GM19351 (cell line): ENCODE data around the gene RNF157.
A peak's percentile ranks its signal among the peaks of the same experiment; 100 is the strongest.
"Not testable (repeated sequence)": the region's sequence is repeated elsewhere in the genome, so short reads cannot be mapped to it uniquely, and the experiment has no call there.

Source experiments
- ATAC-seq: cut with Tn5 transposase; IDR thresholded peaks from one replicate; pipeline ENCODE4 v1.9.1; 2021; ENCODE audit warnings: mild to moderate bottlenecking, moderate library complexity; ENCODE audit not compliant: unreplicated experiment

The RNF157 gene

DNA sequence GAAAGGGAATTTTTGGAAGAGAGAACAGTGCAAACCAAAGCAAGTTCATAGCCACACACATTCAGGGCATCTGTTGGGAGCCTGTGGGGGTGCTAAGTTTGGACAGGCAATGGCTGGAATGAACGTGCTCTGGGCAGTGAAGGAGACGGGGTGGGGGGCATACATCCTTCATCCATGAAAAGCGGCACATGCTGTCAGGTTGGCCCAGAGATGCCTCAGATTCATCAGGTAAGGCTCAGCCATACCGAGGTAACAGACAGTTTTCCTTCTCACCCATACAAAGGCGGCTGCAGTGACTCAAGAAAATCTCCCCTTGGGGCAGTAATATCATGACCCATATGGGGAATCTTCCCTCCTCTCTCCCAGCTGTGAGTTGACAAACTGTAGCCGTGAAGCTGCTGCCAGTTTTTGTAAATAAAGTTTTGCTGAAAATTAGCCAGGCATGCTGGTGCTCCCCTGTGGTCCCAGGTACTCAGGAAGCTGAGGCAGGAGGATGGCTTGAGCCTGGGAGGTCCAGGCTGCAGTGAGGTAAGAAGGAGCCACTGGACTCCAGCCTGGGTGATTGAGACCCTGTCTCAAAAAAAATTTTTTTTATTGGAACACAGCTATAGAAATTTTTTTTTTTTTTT lies 15.6 kb upstream of the RNF157 start:
- ATAC-seq = no peak

DNA sequence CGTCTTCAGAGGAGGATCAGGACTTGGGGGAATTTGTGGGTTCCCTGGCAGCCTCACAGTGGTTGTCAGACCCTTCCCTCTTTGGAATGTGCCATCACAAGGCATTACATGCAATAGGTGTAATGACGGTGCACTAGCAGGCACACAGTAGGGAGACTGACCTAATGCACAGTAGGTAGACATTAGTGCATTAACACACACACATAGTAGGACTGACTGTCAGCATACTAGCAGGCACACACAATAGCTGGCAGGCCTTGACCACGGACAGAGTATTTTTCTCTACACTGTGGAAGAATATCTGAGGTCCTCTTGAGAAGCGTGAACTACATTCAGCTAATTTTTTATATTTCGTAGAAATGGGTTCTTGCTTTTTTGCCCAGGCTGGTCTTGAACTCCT lies 14.0 kb upstream of the RNF157 start:
- ATAC-seq = no peak

DNA sequence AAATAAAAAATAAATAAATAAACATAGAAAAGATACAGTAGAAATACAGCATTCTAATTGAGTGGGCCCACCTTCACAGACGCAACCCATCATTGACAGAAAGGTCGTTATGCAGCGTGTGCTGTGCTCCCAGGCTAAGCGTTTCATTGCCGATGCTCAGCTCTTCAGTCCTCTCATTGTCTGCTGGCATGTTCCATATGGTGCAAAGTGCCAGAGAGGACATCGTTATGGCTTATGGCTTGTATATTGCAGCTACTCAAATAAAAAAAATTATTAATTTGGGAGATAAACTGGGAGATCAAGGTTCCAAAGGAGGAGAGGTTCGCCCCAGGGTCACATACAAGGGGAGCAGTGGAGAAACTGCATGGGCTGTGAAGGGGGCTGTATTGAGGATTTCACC lies 13.5 kb upstream of the RNF157 start:
- no peak for ATAC-seq

DNA sequence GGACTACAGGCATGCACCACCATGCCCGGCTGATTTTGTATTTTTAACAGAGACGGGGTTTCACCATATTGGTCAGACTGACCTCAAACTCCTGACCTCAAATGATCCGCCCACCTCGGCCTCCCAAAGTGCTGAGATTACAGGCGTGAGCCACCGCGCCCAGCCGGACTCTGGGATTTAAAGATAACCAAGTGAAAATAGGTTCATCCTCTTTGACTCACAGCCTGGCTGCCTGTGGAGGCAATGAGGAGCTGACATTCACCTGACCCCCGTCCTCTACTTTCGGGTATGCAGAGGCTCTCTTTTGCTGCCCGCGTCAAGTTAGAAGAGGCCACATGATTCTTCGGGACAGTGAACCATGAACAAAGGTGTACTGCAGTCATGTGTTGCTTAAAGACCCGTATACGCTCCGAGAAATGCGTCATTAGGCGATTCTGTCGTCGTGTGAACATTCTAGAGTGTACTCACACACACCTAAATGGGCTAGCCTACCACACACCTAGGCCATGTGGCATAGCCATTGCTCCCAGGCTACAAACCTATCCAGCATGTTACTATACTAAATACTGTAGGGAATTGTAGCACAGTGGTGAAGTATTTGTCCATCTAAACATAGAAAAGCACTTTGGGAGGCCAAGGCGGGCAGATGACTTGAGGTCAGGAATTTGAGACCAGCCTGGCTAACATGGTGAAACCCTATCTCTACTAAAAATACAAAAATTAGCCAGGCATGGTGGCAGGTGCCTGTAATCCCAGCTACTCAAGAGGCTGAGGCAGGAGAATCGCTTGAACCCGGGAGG lies 12.9 kb upstream of the RNF157 start:
- ATAC-seq = not testable (repeated sequence)

DNA sequence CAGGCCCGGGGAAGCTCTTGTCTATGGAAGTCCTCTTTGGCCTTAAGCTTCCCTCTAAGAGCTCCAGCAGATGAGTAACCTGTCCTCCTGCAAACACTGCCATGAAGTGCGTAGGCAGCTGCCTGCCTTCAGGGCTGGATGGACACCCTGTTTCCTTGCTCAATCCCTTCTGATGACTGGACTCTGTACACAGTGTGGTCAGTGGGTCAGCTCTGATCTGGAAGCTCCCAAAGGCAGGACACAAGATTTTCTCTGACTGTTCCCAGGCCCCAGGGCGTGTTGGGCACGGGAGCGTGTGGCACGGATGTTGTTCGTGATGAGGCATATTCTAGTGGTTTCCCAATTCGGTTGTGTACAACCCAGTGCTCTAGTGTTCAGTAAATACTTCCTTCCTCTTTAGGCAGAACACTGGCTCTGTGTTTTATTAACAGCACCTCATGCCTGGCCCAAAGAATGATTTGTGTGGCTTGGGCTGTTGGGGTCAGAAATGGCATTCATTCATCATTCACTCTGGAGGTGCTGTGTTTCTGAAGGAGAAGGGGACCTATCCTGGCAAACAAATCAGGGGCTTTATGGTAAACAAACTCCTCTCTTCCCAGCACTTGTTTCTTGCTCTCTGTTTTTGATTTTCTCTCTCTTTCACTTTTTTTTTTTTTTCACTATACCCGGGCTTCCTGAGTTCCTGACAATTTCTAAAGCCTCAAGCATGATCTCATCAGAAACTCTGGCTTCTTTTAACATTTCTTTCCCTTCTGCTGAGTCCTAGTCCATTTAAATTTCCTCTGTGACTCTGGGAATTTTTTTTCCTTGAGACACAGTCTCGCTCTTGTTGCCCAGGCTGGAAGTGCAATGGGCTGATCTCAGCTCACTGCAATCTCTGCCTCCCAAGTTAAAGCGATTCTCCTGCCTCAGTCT lies 12.0 kb upstream of the RNF157 start:
- ATAC-seq = no peak

DNA sequence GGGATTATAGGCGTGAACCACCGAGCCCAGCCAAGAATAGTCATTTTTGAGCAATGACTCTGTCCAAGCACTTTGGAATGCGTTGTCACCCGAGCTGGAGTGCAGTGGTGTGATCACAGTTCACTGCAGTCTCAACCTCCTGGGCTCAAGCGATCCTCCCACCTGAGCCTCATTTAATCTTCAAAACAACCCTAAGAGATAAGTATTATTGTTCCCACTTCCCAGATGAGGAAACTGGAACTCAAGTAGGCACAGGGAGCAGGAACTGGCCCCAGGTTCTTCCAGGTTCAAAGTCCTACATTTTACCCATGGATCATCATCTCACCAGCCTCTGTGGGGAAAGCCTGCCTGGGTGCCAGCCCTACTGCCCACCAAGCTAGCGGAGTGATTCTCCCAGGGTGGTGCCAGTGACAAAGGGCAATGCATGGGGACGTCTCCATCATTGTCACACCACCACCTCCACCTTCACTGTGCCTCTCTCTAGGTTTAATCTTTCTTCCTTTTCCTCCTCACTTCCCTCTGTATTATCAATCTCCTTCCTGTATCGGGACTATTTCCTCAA lies 11.3 kb upstream of the RNF157 start:
- ATAC-seq = no peak

DNA sequence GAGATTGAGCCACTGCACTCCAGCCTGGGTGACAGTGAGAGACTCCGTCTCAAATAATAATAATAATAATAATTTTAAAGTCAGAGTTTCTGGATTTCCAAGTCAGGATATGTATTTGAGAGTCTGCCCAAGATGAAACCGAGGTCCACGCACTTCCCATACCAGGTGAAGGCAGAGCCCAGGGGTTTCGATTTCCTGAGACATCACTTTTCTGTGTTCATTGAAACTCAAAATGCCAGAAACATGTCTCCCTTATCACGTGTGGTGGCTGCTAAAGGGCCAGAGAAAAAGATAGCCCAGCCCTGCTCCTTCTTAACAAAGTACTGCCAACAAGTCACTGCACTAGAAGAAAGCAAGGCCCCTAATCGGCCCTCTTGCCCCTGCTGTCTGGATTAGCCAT lies 9.8 kb upstream of the RNF157 start:
- ATAC-seq = no peak

DNA sequence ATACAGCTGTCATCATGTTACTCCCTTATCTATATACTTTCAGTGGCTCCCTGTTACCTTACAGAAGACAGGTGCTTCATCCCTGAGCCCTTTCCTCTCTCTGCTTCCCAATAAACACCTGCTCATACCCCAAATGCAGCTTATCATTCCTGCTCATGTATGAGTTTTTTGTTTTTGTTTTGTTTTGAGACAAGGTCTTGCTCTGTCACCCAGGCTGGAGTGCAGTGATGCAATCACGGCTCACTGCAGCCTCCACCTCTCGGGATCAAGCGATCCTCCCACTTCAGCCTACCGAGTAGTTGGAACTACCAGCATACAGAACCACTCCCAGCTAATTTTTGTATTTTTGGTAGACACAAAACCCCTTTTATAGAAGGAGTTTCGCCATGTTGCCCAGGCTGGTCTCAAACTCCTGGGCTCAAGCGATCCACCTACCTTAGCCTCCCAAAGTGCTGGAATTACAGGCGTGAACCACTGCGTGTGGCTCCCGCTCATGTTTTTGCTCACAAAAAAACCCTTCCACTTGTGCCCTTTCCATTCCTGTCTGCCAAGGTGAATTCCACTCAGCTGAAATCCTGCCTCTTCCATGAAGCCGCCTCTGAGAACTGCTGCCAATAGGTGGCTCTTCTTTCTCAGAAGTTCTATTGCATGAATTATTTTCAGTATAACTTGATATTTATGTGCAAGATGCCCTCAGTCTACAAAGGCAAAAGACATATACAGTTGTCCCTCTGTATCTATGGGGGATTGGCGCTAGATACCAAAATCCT lies 7.9 kb upstream of the RNF157 start:
- no peak for ATAC-seq

DNA sequence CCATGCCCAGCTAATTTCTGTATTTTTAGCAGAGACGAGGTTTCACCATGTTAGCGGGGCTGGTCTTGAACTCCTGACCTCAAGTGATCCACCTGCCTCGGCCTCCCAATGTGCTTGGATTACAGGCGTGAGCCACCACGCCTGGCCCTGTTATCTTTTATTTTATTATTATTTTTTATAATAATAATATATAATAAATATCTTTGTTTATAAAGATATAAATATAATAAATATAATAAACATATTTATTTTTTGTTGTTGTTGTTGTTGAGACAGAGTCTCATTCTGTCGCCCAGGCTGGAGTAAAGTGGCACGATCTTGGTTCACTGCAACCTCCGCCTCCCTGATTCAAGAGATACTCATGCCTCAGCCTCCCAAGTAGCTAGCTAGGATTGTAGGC lies 7.0 kb upstream of the RNF157 start:
- no peak for ATAC-seq

DNA sequence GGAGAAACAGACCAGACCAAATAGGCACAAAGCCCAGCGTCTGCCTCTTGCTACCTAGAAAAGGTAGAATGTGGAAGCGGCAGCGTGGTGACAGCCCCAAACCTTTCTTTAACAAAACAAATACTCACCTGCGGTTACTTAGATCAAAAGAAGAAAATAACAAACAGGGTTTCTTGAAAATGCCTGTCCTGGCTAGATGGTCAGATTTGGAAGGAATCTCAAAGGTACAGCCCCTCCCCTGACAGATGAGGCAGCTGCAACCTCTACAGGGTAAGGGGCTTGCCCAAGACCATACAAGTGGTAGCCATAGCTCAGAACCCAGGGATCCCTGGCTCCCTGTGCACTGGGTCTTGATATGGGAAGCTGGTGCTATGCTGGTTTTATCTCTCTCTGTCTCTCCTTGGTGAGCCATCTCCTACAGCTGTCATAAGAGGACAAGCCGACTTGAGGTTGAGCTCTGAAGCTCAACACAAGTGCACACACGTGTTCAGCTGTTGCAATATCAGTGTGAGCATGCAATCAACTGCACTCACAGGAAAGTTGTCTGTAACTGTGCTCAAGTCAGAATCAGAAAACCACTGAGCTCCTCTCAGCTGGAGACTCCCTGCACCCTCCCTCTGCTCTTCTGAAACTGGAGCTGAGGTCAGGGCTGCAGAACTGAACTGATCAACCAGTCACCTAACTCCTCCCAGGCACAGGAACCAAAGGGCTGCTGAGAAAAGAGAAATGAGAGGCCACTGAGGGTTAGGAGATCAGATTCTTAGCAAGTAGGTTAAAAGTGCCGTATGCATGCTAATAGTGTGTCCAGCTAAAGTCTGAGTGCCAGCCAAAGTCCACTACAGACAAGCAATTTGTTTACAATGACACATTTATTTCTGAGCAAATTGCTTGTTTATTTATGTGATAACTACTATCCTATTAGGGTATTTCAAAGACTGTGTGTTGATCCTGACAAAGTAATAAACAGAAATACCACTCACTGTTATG lies 6.1 kb upstream of the RNF157 start:
- ATAC-seq = peak; percentile 98

DNA sequence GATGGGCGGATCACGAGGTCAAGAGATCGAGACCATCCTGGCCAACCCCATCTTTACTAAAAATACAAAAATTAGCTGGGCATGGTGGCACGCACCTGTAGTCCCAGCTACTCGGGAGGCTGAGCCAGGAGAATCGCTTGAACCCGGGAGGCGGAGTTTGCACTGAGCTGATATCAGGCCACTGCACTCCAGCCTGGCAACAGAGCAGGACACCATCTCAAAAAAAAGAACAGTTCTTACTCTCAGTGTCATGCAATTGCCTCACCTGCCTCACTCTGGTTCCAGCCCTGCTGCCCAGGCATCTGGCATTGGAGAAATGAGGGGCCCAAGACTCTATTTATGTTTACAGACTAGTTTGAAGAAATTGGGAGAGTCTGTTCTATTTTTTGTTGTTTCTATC lies 4.4 kb upstream of the RNF157 start:
- not testable (repeated sequence) for ATAC-seq

DNA sequence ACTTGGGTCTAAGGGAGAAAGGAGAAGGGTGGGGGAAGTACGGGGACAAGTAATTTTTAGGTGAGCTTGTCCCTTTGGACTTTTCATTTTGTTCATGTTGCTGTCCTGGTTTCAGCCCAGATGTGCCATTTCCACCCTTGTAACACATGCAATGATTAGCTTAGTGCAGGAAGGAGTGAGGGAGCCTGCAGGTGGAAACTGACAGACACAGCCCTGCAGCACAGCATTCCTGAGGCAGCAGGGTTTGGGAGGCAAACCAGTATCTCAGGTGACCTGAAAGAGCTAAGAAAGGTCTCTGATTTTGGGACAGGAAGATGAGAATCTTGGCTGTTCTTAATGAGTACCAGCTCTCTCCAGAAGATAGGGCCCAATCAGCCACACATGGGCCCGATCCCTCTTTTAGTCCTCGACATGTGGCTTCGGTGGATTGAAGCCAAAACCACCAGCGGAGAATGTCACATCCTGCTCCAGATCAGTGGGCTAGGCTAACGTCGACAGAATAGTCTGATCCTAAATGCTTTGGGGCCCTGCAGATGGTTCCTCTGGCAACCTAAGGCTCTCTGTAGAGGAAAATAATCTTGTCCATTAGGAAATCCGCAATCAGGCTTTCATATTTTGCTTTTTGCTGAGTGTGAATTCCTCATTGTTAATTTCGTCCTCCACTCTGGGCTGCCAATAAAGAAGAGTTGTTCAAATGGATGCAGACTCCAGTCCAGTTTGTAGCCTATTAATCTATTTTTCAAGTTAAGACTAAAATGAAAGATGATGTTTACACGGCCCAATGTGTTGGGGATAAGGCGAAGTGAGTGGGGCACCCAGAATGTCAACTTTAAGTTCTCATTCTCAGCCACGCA lies 3.8 kb upstream of the RNF157 start:
- no peak for ATAC-seq

DNA sequence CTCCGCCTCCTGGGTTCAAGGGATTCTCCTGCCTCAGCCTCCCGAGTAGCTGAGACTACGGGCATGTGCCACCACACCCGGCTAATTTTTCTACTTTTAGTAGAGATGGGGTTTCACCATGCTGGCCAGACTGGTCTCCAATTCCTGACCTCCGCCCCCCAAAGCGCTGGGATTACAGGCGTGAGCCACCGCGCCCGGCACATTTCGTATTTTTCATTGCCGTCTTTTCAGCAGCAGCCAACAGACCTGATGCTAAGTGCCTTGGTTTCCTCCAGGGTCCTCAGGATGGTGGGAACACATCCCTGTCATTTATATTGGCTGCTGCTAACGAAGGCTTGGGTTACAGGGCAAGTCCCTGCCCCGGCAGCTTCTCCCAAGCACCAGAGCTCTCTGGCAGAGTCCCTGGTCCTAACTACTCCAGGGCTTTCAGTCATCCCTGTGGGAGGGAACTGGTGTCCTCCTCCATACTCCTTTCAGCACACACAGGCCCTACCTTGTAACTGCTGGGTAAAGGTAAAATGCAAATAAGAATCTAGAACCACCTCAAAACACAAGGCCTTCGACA lies 1.5 kb upstream of the RNF157 start:
- ATAC-seq = no peak

DNA sequence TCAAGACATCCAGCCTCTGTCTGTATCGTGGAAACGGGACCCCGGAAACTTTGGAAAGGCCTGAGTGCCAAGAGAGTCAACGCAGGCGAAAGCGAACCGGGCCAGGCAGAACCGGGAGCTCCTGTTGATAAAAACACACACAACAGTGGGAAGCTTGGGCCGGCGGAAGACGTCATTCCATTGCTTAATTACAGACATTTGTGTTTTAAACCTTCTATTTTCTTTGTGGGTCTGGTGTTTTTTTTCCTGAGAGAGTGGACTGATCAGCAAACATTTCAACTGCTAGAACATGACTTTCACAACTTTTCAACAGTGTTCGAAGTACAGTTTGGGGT lies 878 bp upstream of the RNF157 start:
- ATAC-seq = no peak

DNA sequence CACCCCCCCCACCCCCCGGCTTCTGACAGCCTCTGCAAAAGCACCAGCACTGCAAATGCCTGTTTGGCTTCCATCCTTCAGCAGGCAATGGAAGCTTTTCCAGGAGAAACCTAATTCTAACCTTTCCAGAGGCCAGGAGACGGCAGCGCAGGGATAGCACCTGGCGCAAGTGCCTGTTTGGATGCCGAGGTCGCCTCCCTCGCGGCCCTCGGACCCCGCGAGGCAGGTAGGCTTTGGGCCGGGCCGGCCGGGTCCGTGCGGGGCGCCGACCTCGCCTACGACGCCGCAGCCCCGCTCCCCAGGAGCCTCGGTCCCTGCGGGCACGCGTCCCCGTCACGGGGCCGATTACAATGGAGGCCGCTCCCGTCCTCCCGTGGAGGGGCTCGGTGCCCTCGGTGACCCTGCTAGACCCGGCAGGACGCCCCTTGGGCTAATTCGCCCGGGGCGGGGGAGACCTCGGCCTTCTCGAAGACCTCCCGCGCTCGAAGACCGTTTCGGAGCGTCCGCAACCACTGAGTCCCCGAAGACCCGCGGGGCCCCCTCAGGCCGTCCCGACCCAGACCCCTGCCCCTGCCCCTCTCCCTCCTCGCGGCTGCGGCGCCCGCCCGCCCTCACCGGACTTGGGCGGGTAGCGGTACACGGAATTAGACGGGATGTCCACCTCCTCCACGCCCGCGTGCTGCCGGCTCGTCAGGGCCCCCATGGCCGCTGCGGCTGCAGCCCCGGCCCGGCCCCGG lies 587 bp downstream of the RNF157 start:
- ATAC-seq = no peak

DNA sequence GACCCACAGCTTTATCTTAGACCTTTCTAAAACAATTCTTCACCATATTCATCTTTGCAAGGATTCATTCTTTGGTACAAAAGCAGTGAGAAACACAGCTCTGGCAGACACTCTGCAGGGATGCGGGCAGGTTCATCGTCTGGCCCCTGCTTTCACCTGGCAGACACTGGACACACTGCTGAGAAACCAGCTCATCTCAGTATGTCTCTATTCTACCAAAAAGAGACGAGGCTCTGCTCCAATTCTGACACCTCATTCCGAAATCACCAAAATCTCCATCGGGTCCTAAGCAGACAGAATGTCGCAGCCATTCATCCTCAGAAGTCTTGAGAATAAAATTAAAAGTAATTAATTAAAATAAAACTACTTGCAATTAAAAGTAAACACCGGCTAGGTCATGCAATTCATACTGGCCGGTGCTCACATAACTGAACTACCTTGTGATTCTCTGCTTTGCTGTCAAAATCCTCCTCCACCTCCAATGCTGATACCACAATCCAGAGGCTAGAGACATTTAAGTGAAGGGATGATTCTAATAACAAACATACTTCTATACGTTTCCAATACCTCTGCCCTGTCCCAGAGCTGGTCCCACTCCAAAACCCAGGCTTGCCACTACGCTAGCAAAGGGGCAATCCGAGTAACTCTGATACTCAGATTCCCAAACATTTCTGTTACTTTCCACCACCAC lies 1.3 kb downstream of the RNF157 start:
- ATAC-seq = no peak

DNA sequence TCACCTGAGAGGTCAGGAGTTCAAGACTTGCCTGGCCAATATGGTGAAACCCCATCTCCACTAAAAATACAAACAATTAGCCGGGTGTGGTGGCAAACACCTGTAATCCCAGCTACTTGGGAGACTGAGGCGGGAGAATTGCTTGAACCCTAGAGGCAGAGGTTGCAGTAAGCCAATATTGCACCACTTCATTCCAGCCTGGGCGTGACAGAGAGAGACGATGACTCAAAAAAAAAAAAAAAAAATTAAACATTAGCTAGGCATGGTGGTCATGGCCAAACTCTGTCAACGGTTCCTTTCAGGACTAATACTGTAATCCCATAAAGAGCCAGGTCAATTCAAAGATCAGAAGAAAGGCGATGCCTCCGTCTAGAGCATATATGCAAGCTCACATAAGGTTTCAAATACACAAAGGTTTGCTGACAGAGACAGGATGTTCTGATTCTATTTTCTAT lies 2.4 kb downstream of the RNF157 start:
- no peak for ATAC-seq
